C4-2B (cell line): ENCODE measurements around the gene ATG7.

Source experiments
- ZFX ChIP-seq: fragments of 450-650 bp; IDR thresholded peaks from 2 replicates; pipeline ENCODE4 v1.6.1; 2017
- TF ChIP-seq, protein P1 (sequence below): fragments of 450-650 bp; conservative IDR thresholded peaks from 2 replicates; pipeline ENCODE4 v1.5.1; 2017; ENCODE audit warnings: mild to moderate bottlenecking

DNA sequence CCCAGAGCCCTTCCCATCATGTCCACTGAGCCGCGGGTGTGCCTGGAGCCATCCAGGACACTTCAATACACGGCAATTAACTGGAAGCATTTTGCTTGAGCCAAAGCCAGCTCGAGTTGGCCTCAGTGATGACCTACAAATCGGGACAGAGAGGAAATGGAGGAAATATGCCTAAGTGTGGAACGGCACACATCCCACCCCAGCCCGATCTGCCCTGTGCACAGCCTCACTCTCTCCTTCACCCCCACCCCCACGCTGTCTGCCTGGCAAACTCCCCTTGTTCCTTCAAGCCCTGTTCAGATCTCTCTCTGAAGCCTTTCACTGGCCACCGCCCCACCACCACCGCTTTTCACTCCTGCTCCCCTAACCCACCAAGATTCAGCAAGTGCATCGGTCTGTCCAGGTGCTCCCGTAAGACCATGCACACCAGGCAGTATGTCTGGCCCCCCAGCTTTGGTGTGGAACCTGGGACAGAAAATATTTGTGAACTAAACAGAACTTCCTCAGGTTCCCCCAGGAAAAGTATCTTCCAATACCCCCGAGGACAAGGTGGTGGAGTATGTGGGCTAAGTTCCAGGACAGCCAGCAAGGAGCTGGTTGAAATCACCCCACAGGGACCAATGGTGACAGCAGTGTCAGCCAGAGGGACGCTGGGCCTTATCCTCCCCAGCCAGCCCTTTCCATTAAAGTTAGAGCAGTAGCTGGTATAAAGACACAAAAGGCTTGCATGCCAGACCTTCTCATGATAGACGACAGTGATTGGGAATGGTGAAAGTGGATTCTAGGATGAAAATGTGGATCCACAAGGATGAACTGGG lies 287.8 kb downstream of the ATG7 start:
- TF ChIP-seq, protein P1, sequence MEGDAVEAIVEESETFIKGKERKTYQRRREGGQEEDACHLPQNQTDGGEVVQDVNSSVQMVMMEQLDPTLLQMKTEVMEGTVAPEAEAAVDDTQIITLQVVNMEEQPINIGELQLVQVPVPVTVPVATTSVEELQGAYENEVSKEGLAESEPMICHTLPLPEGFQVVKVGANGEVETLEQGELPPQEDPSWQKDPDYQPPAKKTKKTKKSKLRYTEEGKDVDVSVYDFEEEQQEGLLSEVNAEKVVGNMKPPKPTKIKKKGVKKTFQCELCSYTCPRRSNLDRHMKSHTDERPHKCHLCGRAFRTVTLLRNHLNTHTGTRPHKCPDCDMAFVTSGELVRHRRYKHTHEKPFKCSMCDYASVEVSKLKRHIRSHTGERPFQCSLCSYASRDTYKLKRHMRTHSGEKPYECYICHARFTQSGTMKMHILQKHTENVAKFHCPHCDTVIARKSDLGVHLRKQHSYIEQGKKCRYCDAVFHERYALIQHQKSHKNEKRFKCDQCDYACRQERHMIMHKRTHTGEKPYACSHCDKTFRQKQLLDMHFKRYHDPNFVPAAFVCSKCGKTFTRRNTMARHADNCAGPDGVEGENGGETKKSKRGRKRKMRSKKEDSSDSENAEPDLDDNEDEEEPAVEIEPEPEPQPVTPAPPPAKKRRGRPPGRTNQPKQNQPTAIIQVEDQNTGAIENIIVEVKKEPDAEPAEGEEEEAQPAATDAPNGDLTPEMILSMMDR: no peak
- no peak for TF ChIP-seq ZFX
